HCT116 (cell line): ENCODE data around the gene ATXN1. TPM values are rescaled to one million over a fixed set of nuclear protein-coding genes. Genes with fewer than 3 reads are reported as not detected.

Experiments used
- ATAC-seq: fragments of 200-7000 bp; cut with Tn5 transposase; 2 replicates; pipeline ENCODE4 v1.9.1; 2020; ENCODE audit warnings: mild to moderate bottlenecking, moderate library complexity
- BruUV-seq: library from RNA; stranded (reverse); fragments of 400-500 nt; replicated peaks from 2 replicates; lab custom pipeline; 2021; lab: Mats Ljungman, UMichigan
- CTCF ChIA-PET: fragments of 300-600 bp; sonication (Branson Sonifier 250); formaldehyde crosslinking; loops from one replicate; lab custom pipeline; 2021; ENCODE audit warnings: antibody characterized with exemption; lab: Charles Lee
- POLR2A ChIA-PET: fragments of 300-600, 350-600 bp; sonication (Branson Sonifier 250); formaldehyde crosslinking; loops from one replicate; lab custom pipeline; 2021; ENCODE audit warnings: antibody characterized with exemption; lab: Charles Lee
- RAD21 ChIA-PET, 2 experiments: fragments of 300-600 bp; sonication (Branson Sonifier 250); formaldehyde crosslinking; loops; one replicate each; lab custom pipeline; 2023; ENCODE audit warnings: low total read pairs in 2 of 2; ENCODE audit not compliant: uncharacterized antibody in 2 of 2, unreplicated experiment in 2 of 2, low non-redundant PET in 1 of 2; lab: Charles Lee
- DNase-seq: peaks from one replicate; pipeline ENCODE4 v3.0.0-alpha.2; 2010; ENCODE audit warnings: low read depth, low spot score
- H2AFZ ChIP-seq: fragments of 200-600 bp; shearing (Covaris generic), sonication (generic); 2 replicates; pipeline ENCODE4 v1.6.1; 2017; ENCODE audit warnings: low read depth, mixed run types, mixed read lengths, antibody characterized with exemption, low read length; ENCODE audit not compliant: poor library complexity, severe bottlenecking
- H3K27ac ChIP-seq: 2 replicates; pipeline ENCODE4 v1.5.1; 2012; ENCODE audit warnings: low read depth, low read length
- H3K27me3 ChIP-seq: fragments of 200-600 bp; sonication (generic); 2 replicates; pipeline ENCODE4 v1.6.1; 2016; ENCODE audit warnings: mixed run types, low read length, mixed read lengths; ENCODE audit not compliant: insufficient read depth
- H3K36me3 ChIP-seq, 2 experiments: fragments of 200-500 bp in 1 of 2; fragments of 200-600 bp in 1 of 2; sonication (Bioruptor generic) in 1 of 2; sonication (generic) in 1 of 2; 2 replicates each; pipeline versions ENCODE4 v1.5.1 to v1.6.1; 2014 to 2016; ENCODE audit warnings: low read length in 2 of 2, inconsistent platforms in 1 of 2, mixed read lengths in 1 of 2, mixed run types in 1 of 2; ENCODE audit not compliant: insufficient read depth in 2 of 2, control insufficient read depth in 1 of 2
- H3K4me1 ChIP-seq, 2 experiments: fragments of 200-600 bp in 1 of 2; sonication (generic) in 1 of 2; 2 replicates each; pipeline versions ENCODE4 v1.5.1 to v1.6.1; 2012 to 2017; ENCODE audit warnings: low read length in 2 of 2, inconsistent platforms in 1 of 2, mild to moderate bottlenecking in 1 of 2, mixed read lengths in 1 of 2, mixed run types in 1 of 2, moderate library complexity in 1 of 2; ENCODE audit not compliant: insufficient read depth in 2 of 2, control insufficient read depth in 1 of 2
- H3K4me2 ChIP-seq: fragments of 200-600 bp; sonication (generic); 2 replicates; pipeline ENCODE4 v1.6.1; 2017; ENCODE audit warnings: mixed run types, low read length, mixed read lengths
- H3K4me3 ChIP-seq, 2 experiments: fragments of 200-600 bp in 1 of 2; sonication (generic) in 1 of 2; replicated peaks in 1 of 2; 2 replicates each; pipeline ENCODE4 v1.5.1; 2011 to 2016; ENCODE audit warnings: low read length in 2 of 2, control low read depth in 1 of 2, low read depth in 1 of 2, mild to moderate bottlenecking in 1 of 2, mixed read lengths in 1 of 2, mixed run types in 1 of 2
- H3K79me2 ChIP-seq: fragments of 200-600 bp; sonication (generic); 2 replicates; pipeline ENCODE4 v1.6.1; 2017; ENCODE audit warnings: mild to moderate bottlenecking, mixed run types, low read length, moderate library complexity, mixed read lengths; ENCODE audit not compliant: insufficient read depth
- H3K9ac ChIP-seq: fragments of 200-600 bp; sonication (generic); 2 replicates; pipeline ENCODE4 v1.6.1; 2016; ENCODE audit warnings: low read length, mixed read lengths
- H3K9me2 ChIP-seq: fragments of 200-600 bp; sonication (generic), shearing (Covaris generic); 2 replicates; pipeline ENCODE4 v1.6.1; 2017; ENCODE audit warnings: mixed run types, mild to moderate bottlenecking, moderate library complexity; ENCODE audit not compliant: insufficient read depth
- H3K9me3 ChIP-seq, 2 experiments: fragments of 200-500 bp in 1 of 2; fragments of 200-600 bp in 1 of 2; sonication (Bioruptor generic) in 1 of 2; sonication (generic) in 1 of 2; 2 replicates each; pipeline ENCODE4 v1.6.1; 2014 to 2017; ENCODE audit warnings: low read length in 2 of 2, mixed read lengths in 2 of 2, inconsistent platforms in 1 of 2, low read depth in 1 of 2, mild to moderate bottlenecking in 1 of 2, mixed run types in 1 of 2, moderate library complexity in 1 of 2; ENCODE audit not compliant: control insufficient read depth in 1 of 2, insufficient read depth in 1 of 2
- H4K20me1 ChIP-seq: fragments of 200-600 bp; sonication (generic), shearing (Covaris generic); 2 replicates; pipeline ENCODE4 v1.6.1; 2017; ENCODE audit warnings: mixed run types, mild to moderate bottlenecking, moderate library complexity; ENCODE audit not compliant: insufficient read depth
- CBX3 ChIP-seq: IDR thresholded peaks from 2 replicates; pipeline ENCODE4 v1.6.1; 2012; ENCODE audit warnings: low read depth
- CEBPB ChIP-seq: IDR thresholded peaks from 2 replicates; pipeline ENCODE4 v1.6.1; 2012; ENCODE audit warnings: low read depth
- EGR1 ChIP-seq: IDR thresholded peaks from 2 replicates; pipeline ENCODE4 v1.6.1; 2012; ENCODE audit warnings: low read depth
- ELF1 ChIP-seq: IDR thresholded peaks from 2 replicates; pipeline ENCODE4 v1.6.1; 2012; ENCODE audit warnings: low read depth, borderline replicate concordance
- EZH2 ChIP-seq: fragments of 200-600 bp; sonication (generic); IDR thresholded peaks from 2 replicates; pipeline ENCODE4 v1.6.1; 2017; ENCODE audit warnings: antibody characterized with exemption, mixed run types
- EZH2phosphoT487 ChIP-seq: fragments of 200-600 bp; IDR thresholded peaks from 2 replicates; pipeline ENCODE4 v1.6.1; 2018; ENCODE audit warnings: antibody characterized with exemption, borderline replicate concordance
- JUND ChIP-seq: IDR thresholded peaks from 2 replicates; pipeline ENCODE4 v1.6.1; 2012
- POLR2A ChIP-seq: IDR thresholded peaks from 2 replicates; pipeline ENCODE4 v1.7.0; 2011; ENCODE audit warnings: borderline replicate concordance; ENCODE audit not compliant: insufficient read depth, insufficient read length; ENCODE audit errors: extremely low read depth
- POLR2AphosphoS5 ChIP-seq: IDR thresholded peaks from 2 replicates; pipeline ENCODE4 v1.6.1; 2011; ENCODE audit warnings: mild to moderate bottlenecking, low read depth, low read length, moderate library complexity
- RAD21 ChIP-seq: IDR thresholded peaks from 2 replicates; pipeline ENCODE4 v1.6.1; 2012; ENCODE audit warnings: low read depth, mild to moderate bottlenecking
- SIN3A ChIP-seq: IDR thresholded peaks from 2 replicates; pipeline ENCODE4 v1.6.1; 2012; ENCODE audit warnings: low read depth
- SP1 ChIP-seq: IDR thresholded peaks from 2 replicates; pipeline ENCODE4 v1.6.1; 2012; ENCODE audit warnings: low read depth
- SRF ChIP-seq: IDR thresholded peaks from 2 replicates; pipeline ENCODE4 v1.6.1; 2012; ENCODE audit warnings: low read depth
- TCF7L2 ChIP-seq: IDR thresholded peaks from 2 replicates; pipeline ENCODE4 v1.7.0; 2011; ENCODE audit warnings: borderline replicate concordance, inconsistent platforms; ENCODE audit not compliant: insufficient read depth, insufficient read length; ENCODE audit errors: extremely low read depth
- YY1 ChIP-seq: IDR thresholded peaks from 2 replicates; pipeline ENCODE4 v1.6.1; 2011; ENCODE audit warnings: low read length, low read depth, moderate library complexity, mild to moderate bottlenecking; ENCODE audit not compliant: insufficient replicate concordance; ENCODE audit errors: extremely low read depth
- ZNF274 ChIP-seq: fragments of 200-500 bp; sonication (Bioruptor generic); IDR thresholded peaks from 2 replicates; pipeline ENCODE4 v1.6.1; 2014; ENCODE audit warnings: mild to moderate bottlenecking, low read depth, low read length, inconsistent platforms
- intact Hi-C: fragments of 100-400 bp; cut with micrococcal nuclease; formaldehyde crosslinking; loops from 2 replicates; pipeline ENCODE4 v1.10.0; 2022
- total RNA-seq: library from RNA; stranded (reverse); gene quantifications from one replicate; pipeline ENCODE4 v1.2.1, GENCODE V29; 2021; ENCODE audit not compliant: unreplicated experiment
- TF ChIP-seq, protein P1 (sequence below): IDR thresholded peaks from 2 replicates; pipeline ENCODE4 v1.6.1; 2012; ENCODE audit warnings: low read depth
- TF ChIP-seq, protein P2 (sequence below): IDR thresholded peaks from 2 replicates; pipeline ENCODE4 v1.6.1; 2012
- TF ChIP-seq, protein P3 (sequence below): IDR thresholded peaks from 2 replicates; pipeline ENCODE4 v1.6.1; 2012
- TF ChIP-seq, protein P4 (sequence below), 3 experiments: fragments of 200-600 bp in 1 of 3; sonication (generic) in 1 of 3; IDR thresholded peaks in 2 of 3; conservative IDR thresholded peaks in 1 of 3; 2 replicates each; pipeline ENCODE4 v1.5.1; 2012 to 2017; ENCODE audit warnings: low read depth in 2 of 3, low read length in 2 of 3, antibody characterized with exemption in 1 of 3, borderline replicate concordance in 1 of 3, control low read depth in 1 of 3, mild to moderate bottlenecking in 1 of 3, mixed read lengths in 1 of 3, mixed run types in 1 of 3, moderate library complexity in 1 of 3; ENCODE audit not compliant: insufficient read depth in 1 of 3

The ATXN1 gene
- total RNA-seq, 1 experiment from 2014 or later = 21.0 TPM

DNA sequence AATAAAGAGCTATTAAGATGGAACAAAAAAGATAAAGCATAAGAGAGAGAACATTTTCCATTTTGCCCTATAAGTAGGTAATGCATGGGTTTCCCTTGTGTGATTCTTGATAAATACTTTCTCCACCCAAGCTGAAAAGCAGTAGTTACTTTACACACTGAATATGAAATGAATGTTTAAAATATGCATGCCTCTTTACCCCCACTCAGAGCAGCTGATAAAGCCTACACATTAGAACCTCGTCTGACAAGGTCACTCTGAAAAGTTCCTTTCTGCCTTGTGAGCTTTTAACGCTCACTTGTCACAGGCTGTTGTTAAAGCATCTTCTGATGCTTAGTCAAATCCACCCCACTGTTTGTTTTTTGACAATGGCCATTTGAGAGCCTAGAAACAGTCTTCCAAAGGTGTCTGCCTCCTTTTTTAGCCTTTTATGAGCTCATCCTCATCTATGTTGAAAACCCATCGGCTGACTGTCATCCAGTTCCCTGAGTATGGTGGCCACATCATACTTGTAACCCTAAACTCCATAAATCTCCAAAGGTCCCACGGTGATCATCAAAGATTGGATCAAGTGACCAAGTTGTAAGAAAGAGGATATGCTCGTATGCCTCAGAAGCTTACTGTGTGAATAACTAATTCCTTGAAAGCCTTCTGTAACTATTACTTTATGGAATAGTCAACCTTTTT is 102.8 kb downstream of the ATXN1 start:
- H3K4me1 ChIP-seq = no peaks in the 10 kb centered on the region
- no peak overlapping the region for H3K4me3 ChIP-seq
- no peak overlapping the region for H3K27ac ChIP-seq
- POLR2A ChIA-PET = no interaction called here
- H2AFZ ChIP-seq = no peak overlapping the region
- ATAC-seq = no peak
- H3K79me2 ChIP-seq = no peaks in the 10 kb centered on the region
- DNase-seq = no peak
- H3K9me3 ChIP-seq = peaks cover 3 to 8% of the 10 kb centered on the region in 2 experiments; a peak in 1 of 4 replicates
- CTCF ChIA-PET = no interaction called here
- TF ChIP-seq ZNF274 (no peak), ELF1 (no peak), SIN3A (no peak), CEBPB (no peak), CBX3 (no peak), EZH2 (no peak), SP1 (no peak), EZH2phosphoT487 (no peak), SRF (no peak), YY1 (no peak), POLR2A (no peak), POLR2AphosphoS5 (no peak), EGR1 (no peak), TCF7L2 (no peak), JUND (no peak), RAD21 (no peak)
- TF ChIP-seq, protein P1, sequence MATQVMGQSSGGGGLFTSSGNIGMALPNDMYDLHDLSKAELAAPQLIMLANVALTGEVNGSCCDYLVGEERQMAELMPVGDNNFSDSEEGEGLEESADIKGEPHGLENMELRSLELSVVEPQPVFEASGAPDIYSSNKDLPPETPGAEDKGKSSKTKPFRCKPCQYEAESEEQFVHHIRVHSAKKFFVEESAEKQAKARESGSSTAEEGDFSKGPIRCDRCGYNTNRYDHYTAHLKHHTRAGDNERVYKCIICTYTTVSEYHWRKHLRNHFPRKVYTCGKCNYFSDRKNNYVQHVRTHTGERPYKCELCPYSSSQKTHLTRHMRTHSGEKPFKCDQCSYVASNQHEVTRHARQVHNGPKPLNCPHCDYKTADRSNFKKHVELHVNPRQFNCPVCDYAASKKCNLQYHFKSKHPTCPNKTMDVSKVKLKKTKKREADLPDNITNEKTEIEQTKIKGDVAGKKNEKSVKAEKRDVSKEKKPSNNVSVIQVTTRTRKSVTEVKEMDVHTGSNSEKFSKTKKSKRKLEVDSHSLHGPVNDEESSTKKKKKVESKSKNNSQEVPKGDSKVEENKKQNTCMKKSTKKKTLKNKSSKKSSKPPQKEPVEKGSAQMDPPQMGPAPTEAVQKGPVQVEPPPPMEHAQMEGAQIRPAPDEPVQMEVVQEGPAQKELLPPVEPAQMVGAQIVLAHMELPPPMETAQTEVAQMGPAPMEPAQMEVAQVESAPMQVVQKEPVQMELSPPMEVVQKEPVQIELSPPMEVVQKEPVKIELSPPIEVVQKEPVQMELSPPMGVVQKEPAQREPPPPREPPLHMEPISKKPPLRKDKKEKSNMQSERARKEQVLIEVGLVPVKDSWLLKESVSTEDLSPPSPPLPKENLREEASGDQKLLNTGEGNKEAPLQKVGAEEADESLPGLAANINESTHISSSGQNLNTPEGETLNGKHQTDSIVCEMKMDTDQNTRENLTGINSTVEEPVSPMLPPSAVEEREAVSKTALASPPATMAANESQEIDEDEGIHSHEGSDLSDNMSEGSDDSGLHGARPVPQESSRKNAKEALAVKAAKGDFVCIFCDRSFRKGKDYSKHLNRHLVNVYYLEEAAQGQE = no peak
- TF ChIP-seq, protein P2, sequence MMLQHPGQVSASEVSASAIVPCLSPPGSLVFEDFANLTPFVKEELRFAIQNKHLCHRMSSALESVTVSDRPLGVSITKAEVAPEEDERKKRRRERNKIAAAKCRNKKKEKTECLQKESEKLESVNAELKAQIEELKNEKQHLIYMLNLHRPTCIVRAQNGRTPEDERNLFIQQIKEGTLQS = no peak
- TF ChIP-seq, protein P3, sequence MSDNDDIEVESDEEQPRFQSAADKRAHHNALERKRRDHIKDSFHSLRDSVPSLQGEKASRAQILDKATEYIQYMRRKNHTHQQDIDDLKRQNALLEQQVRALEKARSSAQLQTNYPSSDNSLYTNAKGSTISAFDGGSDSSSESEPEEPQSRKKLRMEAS = no peak
- TF ChIP-seq, protein P4, sequence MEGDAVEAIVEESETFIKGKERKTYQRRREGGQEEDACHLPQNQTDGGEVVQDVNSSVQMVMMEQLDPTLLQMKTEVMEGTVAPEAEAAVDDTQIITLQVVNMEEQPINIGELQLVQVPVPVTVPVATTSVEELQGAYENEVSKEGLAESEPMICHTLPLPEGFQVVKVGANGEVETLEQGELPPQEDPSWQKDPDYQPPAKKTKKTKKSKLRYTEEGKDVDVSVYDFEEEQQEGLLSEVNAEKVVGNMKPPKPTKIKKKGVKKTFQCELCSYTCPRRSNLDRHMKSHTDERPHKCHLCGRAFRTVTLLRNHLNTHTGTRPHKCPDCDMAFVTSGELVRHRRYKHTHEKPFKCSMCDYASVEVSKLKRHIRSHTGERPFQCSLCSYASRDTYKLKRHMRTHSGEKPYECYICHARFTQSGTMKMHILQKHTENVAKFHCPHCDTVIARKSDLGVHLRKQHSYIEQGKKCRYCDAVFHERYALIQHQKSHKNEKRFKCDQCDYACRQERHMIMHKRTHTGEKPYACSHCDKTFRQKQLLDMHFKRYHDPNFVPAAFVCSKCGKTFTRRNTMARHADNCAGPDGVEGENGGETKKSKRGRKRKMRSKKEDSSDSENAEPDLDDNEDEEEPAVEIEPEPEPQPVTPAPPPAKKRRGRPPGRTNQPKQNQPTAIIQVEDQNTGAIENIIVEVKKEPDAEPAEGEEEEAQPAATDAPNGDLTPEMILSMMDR (IDR thresholded peaks at IDR 0.05 in 2 of 3, conservative IDR thresholded peaks at IDR 0.05 in 1 of 3; ENCODE audit: borderline replicate concordance in 1 of 3, insufficient read depth in 1 of 3, low read depth in 2 of 3, low read length in 2 of 3) = no peak
- TF ChIP-seq, all 23 proteins: peak for 0
- Histone ChIP-seq H3K9me2 (no peaks in the 10 kb centered on the region), H3K27me3 (no peaks in the 10 kb centered on the region), H4K20me1 (no peaks in the 10 kb centered on the region), H3K4me2 (no peak overlapping the region), H3K36me3 (peaks cover 0 to 5% of the 10 kb centered on the region in 2 experiments; a peak in 1 of 4 replicates), H3K9ac (no peak overlapping the region)
- BruUV-seq = no TSS peak
- intact Hi-C loops = no loop called here
- RAD21 ChIA-PET = no interaction called here
